ELF-1 (cell line): ENCODE data around the gene DPP6.

Experiments used
- DNase-seq: peaks from one replicate; pipeline ENCODE4 v3.0.0-alpha.2; 2016; ENCODE audit warnings: low read depth, low spot score

DPP6 gene

DNA sequence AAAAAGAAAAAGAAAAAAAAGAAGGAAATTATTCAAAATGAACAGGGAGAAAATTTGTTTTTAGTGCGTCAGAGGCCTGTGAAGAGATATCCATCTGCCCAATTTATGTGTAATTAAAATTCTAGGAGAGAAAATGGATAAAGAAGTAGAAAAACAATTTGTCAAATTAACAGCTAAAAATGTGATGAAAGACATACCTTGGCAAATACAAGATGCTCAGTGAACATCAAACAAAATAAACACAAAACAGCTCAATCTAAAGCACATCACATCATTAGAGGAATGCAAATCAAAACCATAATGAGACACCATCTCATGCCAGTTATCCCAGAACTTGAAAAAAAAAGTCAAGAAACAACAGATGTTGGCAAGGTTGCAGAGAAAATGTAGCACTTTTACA is 477.9 kb downstream of the DPP6 start:
- no peak for DNase-seq

DNA sequence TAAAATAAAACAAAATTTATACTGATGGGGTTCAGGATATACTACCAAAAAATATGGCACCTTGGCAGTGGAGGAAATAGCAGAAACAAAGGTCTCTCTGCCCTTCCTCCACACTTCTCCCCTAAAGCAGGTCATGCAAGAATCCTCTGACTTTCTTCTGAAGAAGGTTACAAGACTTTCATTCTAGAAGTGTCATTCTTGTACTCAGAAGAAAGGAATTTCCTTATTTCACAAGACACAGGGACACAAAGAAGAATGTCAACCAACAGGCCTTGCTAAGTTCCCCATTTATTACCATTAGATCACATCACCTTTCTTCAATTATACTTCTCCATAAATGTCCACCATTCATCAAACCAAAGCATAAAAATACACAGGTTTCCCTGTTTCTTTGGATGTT is 480.6 kb downstream of the DPP6 start:
- DNase-seq: no peak

DNA sequence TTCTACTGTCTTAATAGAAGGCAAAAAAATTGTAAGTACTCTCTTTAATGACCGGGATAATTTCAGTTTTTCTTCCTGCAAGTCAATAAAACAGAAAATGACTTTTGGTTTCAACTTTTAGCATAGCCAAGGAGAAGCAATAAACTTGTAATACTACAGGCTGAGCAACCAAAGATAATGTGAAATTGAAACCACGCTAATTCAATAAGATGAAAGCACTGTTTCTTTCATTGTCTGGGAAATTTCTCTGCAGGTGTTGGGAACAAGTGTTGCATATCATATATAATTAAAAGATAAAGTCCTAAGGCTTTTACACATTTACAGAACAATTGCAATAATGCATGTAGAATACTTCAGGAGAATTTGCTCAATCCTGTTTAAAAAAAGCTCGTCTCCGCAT is 488.4 kb downstream of the DPP6 start:
- DNase-seq: no peak

- no peak for DNase-seq
Measured at GRCh38 chr7:154541606-154542005, 489.4 kb downstream of the DPP6 start.

GRCh38 chr7:154546946-154547587 is 494.9 kb downstream of the DPP6 start:
- DNase-seq: no peak

DNA sequence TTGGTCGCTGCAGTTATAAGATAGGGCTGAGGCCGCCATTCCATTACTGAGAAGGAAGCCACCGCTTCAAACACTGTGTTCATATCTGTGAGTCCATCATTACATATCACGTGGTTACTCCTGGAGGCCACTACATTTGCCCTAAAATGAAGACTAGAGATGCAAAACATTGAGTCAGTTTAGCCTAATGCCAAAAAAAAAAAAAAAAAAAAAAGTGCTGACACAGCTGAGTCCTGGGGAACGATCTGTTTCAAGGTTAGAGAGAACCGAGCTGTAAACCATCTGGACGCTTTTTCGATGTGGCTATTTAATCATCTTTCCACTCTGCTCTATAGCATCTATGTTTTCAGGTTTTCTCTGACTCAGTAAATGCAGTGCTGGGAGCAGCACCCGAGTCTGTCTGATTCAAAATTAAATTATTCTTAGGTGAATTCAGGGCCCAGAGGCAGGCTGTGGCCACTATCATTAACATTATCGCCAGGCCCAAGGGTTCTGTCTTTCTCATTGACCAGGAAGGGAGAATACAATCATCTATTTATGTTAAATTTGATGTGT is 501.6 kb downstream of the DPP6 start:
- no peak for DNase-seq

GRCh38 chr7:154559454-154559853 is 507.3 kb downstream of the DPP6 start:
- no peak for DNase-seq

DNA sequence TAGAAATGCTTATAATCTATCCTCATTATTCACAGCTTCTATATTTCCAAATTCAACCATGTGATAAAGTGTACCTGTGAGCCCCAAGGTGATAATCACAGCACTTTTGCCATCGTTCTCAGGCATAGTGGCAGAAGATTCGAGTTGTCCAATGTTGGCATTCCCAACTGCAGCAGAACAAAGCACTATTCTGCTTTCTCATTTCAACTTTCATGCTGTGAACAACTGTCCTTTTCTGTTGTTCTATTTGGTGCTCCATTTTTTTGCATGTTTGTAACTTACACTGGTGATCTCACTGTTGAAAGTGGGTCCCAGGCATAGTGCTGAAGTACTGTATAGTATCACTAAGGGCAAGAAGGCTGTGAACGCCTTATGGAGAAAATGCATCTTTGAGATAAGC is 512.5 kb downstream of the DPP6 start:
- no peak for DNase-seq

- no peak for DNase-seq
Measured at GRCh38 chr7:154566877-154567276, 514.7 kb downstream of the DPP6 start.

- no peak for DNase-seq
Measured at GRCh38 chr7:154568346-154568745, 516.1 kb downstream of the DPP6 start.

DNA sequence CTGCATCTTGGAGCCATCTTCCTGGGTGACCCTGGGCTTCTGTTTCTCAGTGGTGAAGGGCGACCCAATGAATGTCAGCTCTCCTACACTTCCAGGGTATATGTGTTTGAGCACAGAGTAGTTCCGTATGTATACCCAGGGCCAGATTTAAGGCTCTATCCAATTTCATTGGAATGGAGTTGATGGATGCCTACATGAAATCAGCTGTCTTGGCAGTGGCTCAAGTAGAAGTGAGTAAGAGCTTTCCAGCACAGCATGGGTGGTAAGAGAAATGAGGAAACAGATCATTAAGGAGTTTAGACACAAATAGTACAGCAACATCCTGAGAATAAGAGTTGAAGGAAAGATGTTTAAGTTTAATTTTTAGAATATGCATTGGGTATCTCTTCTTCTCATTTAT is 517.7 kb downstream of the DPP6 start:
- DNase-seq: no peak

GRCh38 chr7:154571772-154572171 is 519.6 kb downstream of the DPP6 start:
- no peak for DNase-seq

DNA sequence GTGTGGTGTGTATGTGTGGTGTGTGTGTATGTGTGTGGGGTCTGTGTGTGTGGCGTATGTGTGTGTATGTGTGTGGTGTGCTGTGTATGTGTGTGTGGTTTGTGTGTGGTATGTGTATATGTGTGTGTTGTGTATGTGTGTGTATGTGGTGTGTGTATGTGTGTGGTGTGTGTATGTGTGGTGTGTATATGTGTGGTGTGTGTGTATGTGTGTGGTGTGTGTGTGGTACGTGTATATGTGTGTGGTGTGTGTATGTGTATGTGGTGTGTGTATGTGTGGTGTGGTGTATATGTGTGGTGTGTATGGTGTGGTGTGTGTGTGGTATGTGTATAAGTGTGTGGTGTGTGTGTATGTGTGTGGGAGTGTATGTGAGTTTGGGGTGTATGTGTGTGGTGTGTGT is 522.0 kb downstream of the DPP6 start:
- no peak for DNase-seq

- DNase-seq: no peak
Measured at GRCh38 chr7:154575497-154575896, 523.3 kb downstream of the DPP6 start.

DNA sequence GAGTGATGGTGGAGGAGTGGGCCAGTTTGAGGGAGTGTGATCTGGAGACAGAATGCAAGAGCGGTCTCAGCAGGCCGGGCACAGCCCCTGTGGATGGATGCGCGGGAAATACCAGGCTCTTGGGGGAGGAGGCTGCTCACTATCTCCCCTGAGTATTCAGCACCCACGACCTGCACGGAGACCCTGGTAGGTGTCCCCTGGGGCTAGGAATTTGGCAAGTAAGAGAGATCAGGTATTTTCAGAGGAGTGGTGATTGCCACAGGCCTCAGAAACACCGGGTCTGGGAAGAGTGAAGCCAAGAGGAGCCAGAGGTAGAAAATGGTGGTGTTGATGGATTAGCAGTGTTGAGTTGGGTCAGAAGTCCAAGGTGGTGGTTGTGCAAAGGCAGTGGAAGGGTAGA is 524.4 kb downstream of the DPP6 start:
- DNase-seq: no peak

DNA sequence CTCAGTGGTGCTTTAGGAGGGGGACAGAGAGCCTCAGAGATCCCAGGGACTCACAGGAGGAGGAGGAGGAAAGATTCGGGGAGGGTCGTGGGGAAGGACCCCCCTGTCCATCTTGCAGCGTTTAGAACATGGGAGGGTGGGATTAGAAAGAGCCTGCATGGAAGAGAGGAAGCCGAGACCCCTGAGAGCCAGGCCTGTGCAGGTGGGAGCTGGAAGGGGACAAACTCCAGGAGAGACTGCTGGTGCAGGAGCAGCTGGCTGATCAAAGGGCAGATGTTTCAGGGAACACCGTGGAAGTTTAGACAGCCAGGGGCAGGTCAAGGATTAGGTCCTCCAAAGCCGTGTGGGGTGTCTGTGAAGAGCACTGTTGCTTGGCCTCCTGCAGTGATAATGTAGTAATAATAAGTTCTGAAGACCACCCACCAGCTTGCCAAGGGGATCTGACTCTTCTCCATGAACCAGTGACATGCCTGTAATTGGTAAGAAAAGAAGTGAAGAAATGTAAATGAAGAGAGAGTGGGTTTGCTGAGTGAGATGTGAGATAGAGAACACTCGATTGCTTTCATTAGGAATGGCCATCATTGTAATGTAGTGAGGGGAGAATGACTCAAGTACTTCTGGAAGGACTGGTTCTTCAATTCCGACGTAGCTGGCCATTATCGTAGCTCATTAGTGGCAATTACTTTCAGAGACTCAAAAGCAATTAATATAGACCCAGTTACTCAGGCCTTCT is 525.1 kb downstream of the DPP6 start:
- no peak for DNase-seq

DNA sequence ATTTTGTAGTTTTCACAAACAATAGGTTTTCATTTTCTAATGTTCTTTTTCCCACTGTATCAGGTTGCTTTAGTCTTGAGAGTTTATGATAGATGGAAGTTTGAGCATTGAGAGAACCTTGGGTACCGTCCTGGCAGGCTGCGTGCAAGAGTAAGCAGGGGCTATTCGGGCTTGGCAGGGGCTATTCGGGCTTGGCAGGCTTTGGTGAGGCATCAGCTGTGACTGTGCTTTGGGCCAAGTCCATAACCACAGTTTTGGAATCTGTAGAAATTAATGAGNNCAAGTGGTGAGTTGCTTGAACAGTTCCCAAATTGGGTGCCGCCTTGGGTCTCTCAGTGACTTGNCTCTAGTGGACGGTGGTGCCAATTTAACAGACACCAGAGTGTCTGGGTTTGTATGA is 526.1 kb downstream of the DPP6 start:
- DNase-seq: no peak

GRCh38 chr7:154579711-154580110 is 527.5 kb downstream of the DPP6 start:
- DNase-seq: no peak

- DNase-seq: no peak
Measured at GRCh38 chr7:154581251-154581890, 529.2 kb downstream of the DPP6 start.

GRCh38 chr7:154583454-154583853 is 531.3 kb downstream of the DPP6 start:
- DNase-seq: no peak

GRCh38 chr7:154584352-154585252 is 532.4 kb downstream of the DPP6 start:
- no peak for DNase-seq

DNA sequence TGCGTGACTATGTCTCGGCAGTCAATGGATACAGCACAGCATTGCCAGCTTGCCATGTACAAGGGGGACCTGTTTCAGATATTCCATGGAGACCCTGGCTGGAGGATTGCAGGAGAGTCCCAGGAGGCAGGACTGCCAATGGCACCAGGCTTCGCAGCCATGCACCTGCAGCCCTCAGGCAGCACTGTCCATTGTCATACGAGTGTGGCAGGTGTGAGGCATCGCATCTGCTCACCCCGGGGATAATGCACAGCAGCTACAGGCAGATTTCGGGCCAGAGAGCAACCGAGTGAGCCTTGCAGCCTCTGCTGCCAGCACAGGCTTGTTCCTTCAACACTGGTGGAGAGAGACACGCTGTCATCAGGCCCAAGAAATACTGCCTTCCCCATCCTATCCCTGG is 535.6 kb downstream of the DPP6 start:
- no peak for DNase-seq
